ENCODE data around the gene OFD1. TPM values are rescaled to one million over a fixed set of nuclear protein-coding genes. Genes with fewer than 3 reads are reported as not detected.

Gene OFD1
- total RNA-seq, 1 donor from 2014 or later = 61.4 TPM

GRCh38 chrX:13688958-13689740 lies 45.4 kb upstream of the OFD1 start, which contains the start of gene RAB9A:
TSS of gene RAB9A (plus strand) at chrX:13689128. CDS start at chrX:13708747, 19,619 bp downstream.
- Mint-ChIP-seq H3K27ac (peak within 1 kb of the TSS; percentile 89), H3K36me3 (ENCODE audit: low read depth) (peaks cover 7% of the 10 kb centered on the region), H3K4me1 (peaks cover 61% of the 10 kb centered on the region), H3K9me3 (no peaks in the 10 kb centered on the region), H3K4me3 (peak within 1 kb of the TSS; percentile 91), H3K27me3 (no peaks in the 10 kb centered on the region)
- ATAC-seq (ENCODE audit: low read depth) (peak; percentile 86), DNase-seq (peak; percentile 77)
- TF ChIP-seq, protein P1, sequence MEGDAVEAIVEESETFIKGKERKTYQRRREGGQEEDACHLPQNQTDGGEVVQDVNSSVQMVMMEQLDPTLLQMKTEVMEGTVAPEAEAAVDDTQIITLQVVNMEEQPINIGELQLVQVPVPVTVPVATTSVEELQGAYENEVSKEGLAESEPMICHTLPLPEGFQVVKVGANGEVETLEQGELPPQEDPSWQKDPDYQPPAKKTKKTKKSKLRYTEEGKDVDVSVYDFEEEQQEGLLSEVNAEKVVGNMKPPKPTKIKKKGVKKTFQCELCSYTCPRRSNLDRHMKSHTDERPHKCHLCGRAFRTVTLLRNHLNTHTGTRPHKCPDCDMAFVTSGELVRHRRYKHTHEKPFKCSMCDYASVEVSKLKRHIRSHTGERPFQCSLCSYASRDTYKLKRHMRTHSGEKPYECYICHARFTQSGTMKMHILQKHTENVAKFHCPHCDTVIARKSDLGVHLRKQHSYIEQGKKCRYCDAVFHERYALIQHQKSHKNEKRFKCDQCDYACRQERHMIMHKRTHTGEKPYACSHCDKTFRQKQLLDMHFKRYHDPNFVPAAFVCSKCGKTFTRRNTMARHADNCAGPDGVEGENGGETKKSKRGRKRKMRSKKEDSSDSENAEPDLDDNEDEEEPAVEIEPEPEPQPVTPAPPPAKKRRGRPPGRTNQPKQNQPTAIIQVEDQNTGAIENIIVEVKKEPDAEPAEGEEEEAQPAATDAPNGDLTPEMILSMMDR (IDR thresholded peaks at IDR 0.05) = no peak
- ChIA-PET POLR2A (interaction anchor here (0.6 to 6.2 kb wide), 15 partner anchors 7 to 985 kb away, joined by 3 to 55 read pairs (median 4); partner anchors contain the start of genes OFD1, TCEANC, TMSB4X and TRAPPC2), CTCF (interaction anchor here (0.7 to 1.2 kb wide), 3 partner anchors 19 to 69 kb away, joined by 3 to 4 read pairs (median 3); no protein-coding TSS in a partner anchor)
- intact Hi-C loops (cut with micrococcal nuclease) = loop anchor here (1.0 kb wide), 3 partner anchors 8 to 45 kb away; partner anchors contain the start of genes OFD1 and TRAPPC2

DNA sequence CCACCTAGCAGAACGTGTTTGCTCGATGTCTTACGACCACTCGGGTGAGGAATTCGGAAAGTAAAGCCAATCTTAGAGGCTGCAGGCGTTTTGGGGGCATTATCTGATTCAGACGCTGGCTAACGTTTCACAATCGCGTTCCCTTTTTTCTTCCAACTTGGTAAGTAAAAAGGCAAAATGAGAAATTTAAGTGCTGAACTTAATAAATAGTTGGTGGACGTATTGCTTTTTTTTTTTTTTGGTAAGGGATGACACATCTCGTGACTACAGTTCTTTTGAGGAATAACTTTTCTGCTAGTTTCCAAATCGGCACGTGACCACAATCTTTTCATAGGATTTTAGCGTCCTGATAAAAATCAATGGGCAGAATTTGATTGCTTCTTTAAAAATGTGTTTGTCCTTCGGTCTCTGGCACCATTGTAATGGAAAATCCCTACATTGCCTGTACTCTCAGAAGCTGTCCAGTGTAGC lies 44.8 kb upstream of the OFD1 start:
- CTCF ChIA-PET = interaction anchor here (0.8 kb wide), 1 partner anchor 68 kb away, joined by 3 read pairs; no protein-coding TSS in a partner anchor
- no peak for DNase-seq
- TF ChIP-seq, protein P1 (IDR thresholded peaks at IDR 0.05) = no peak
- intact Hi-C loops (cut with micrococcal nuclease) = loop anchor here (1.0 kb wide), 2 partner anchors 8 to 31 kb away; no protein-coding TSS in a partner anchor
- no peak for ATAC-seq (ENCODE audit: low read depth)
- Mint-ChIP-seq H3K27me3 (no peaks in the 10 kb centered on the region), H3K4me1 (peaks cover 67% of the 10 kb centered on the region), H3K27ac (peak overlapping the region; percentile 89), H3K36me3 (ENCODE audit: low read depth) (peaks cover 7% of the 10 kb centered on the region), H3K4me3 (peak overlapping the region; percentile 91), H3K9me3 (no peaks in the 10 kb centered on the region)
- POLR2A ChIA-PET = interaction anchor here (0.7 to 6.2 kb wide), 6 partner anchors 13 to 44 kb away, joined by 3 to 55 read pairs (median 12); partner anchors contain the start of genes OFD1, TCEANC and TRAPPC2

DNA sequence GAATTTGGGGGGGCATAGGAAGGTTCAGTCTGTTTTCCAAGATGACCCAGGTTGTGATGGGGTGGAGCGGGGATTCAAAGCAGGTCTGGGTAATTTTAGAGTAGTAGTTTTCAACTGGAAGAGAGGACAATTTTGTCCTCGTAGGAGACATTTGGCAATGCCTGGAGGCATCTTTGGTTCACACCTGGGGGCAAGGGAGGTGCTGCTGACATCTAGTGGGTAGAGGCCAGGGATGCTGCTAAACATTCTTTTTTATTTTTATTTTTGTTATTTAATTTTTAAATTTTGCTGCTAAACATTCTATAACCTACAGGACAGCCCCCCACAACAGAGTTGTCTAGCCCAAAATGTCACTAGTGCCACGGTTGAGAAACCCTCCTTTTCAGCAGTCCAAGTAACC lies 43.7 kb upstream of the OFD1 start:
- peak overlapping the region; percentile 91 for H3K4me3 Mint-ChIP-seq
- peaks cover 10% of the 10 kb centered on the region for H3K36me3 Mint-ChIP-seq (ENCODE audit: low read depth)
- DNase-seq (no peak), ATAC-seq (ENCODE audit: low read depth) (no peak)
- TF ChIP-seq, protein P1 (IDR thresholded peaks at IDR 0.05) = no peak
- intact Hi-C loops (cut with micrococcal nuclease) = no loop called here
- no peaks in the 10 kb centered on the region for H3K27me3 Mint-ChIP-seq
- H3K27ac Mint-ChIP-seq = peak overlapping the region; percentile 84
- peaks cover 69% of the 10 kb centered on the region for H3K4me1 Mint-ChIP-seq
- no peaks in the 10 kb centered on the region for H3K9me3 Mint-ChIP-seq
- POLR2A ChIA-PET = interaction anchor here (6.0 to 6.2 kb wide), 2 partner anchors 21 to 43 kb away, joined by 39 to 55 read pairs; partner anchors contain the start of genes OFD1 and TRAPPC2
- CTCF ChIA-PET = no interaction called here

GRCh38 chrX:13691841-13692371 lies 42.6 kb upstream of the OFD1 start:
- TF ChIP-seq, protein P1 (IDR thresholded peaks at IDR 0.05) = no peak
- H3K36me3 Mint-ChIP-seq (ENCODE audit: low read depth) = peaks cover 13% of the 10 kb centered on the region
- CTCF ChIA-PET = no interaction called here
- H3K27ac Mint-ChIP-seq = peak overlapping the region; percentile 63
- H3K4me1 Mint-ChIP-seq = peaks cover 77% of the 10 kb centered on the region
- H3K4me3 Mint-ChIP-seq = peak overlapping the region; percentile 49
- DNase-seq (no peak), ATAC-seq (ENCODE audit: low read depth) (no peak)
- POLR2A ChIA-PET = interaction anchor here (0.6 to 6.2 kb wide), 5 partner anchors 22 to 292 kb away, joined by 3 to 55 read pairs (median 16); partner anchors contain the start of genes OFD1 and TRAPPC2
- no peaks in the 10 kb centered on the region for H3K27me3 Mint-ChIP-seq
- intact Hi-C loops (cut with micrococcal nuclease) = no loop called here
- H3K9me3 Mint-ChIP-seq = no peaks in the 10 kb centered on the region
